HG03432 (cell line): ENCODE measurements around the gene GPR55.

ENCODE experiments used
- ATAC-seq: cut with Tn5 transposase; IDR thresholded peaks from one replicate; pipeline ENCODE4 v1.9.1; 2021; ENCODE audit warnings: mild to moderate bottlenecking, moderate library complexity; ENCODE audit not compliant: unreplicated experiment

The GPR55 gene

GRCh38 chr2:230886671-230887071 lies 38.4 kb downstream of the GPR55 start:
- ATAC-seq, result no peak

- no peak for ATAC-seq
These were observed 38.8 kb downstream of the GPR55 start for GRCh38 chr2:230886206-230886605.

GRCh38 chr2:230885463-230886130 lies 39.4 kb downstream of the GPR55 start:
- ATAC-seq, result no peak

- no peak for ATAC-seq
These were observed 43.2 kb downstream of the GPR55 start for GRCh38 chr2:230881840-230882239.

GRCh38 chr2:230879891-230880290 lies 45.2 kb downstream of the GPR55 start:
- no peak for ATAC-seq

- ATAC-seq, result no peak
These were observed 45.7 kb downstream of the GPR55 start for GRCh38 chr2:230879271-230879882.

GRCh38 chr2:230878599-230879188 lies 46.3 kb downstream of the GPR55 start:
- no peak for ATAC-seq

GRCh38 chr2:230877759-230878598 lies 47.1 kb downstream of the GPR55 start:
- ATAC-seq, result no peak

GRCh38 chr2:230877116-230877758 lies 47.8 kb downstream of the GPR55 start:
- no peak for ATAC-seq

GRCh38 chr2:230875347-230876315 lies 49.4 kb downstream of the GPR55 start:
- no peak for ATAC-seq

- no peak for ATAC-seq
These were observed 50.2 kb downstream of the GPR55 start for GRCh38 chr2:230874876-230875275.

GRCh38 chr2:230874456-230874855 lies 50.6 kb downstream of the GPR55 start:
- ATAC-seq, result no peak

GRCh38 chr2:230873661-230874401 lies 51.2 kb downstream of the GPR55 start:
- ATAC-seq, result peak; percentile 79

GRCh38 chr2:230872968-230873660 lies 51.9 kb downstream of the GPR55 start:
- peak; percentile 72 for ATAC-seq

GRCh38 chr2:230872151-230872967 lies 52.7 kb downstream of the GPR55 start:
- ATAC-seq, result no peak

GRCh38 chr2:230871361-230872150 lies 53.5 kb downstream of the GPR55 start:
- no peak for ATAC-seq
